Gastrocnemius medialis (tissue), 4 donors: ENCODE measurements around the gene SLC9A1.
"Not testable (repeated sequence)": the region's sequence is repeated elsewhere in the genome, so short reads cannot be mapped to it uniquely, and the experiment has no call there.

Experiments used
- CTCF ChIP-seq, 5 experiments: fragments of 450-650 bp in 3 of 5; fragments of 200-600 bp in 2 of 5; sonication (generic) in 2 of 5; IDR thresholded peaks in 4 of 5; conservative IDR thresholded peaks in 1 of 5; 1 replicate in 4 of 5; 2 replicates in 1 of 5; pipeline ENCODE4 v1.5.1; 2016 to 2019; ENCODE audit warnings: antibody characterized with exemption in 5 of 5, mild to moderate bottlenecking in 3 of 5, moderate library complexity in 3 of 5
- POLR2A ChIP-seq, 2 donors: fragments of 450-650 bp; IDR thresholded peaks; one replicate each; pipeline ENCODE4 v1.6.1; 2017; ENCODE audit warnings: antibody characterized with exemption in 2 of 2, mild to moderate bottlenecking in 2 of 2, moderate library complexity in 2 of 2

- not testable (repeated sequence) for TF ChIP-seq CTCF (IDR thresholded peaks at IDR 0.05 in 4 of 5, conservative IDR thresholded peaks at IDR 0.05 in 1 of 5); POLR2A (IDR thresholded peaks at IDR 0.05)
Measured at GRCh38 chr1:27125125-27125524, 29.8 kb downstream of the SLC9A1 start.
